SJCRH30 (cell line): ENCODE data around the gene PRKAR1A. TPM values are rescaled to one million over a fixed set of nuclear protein-coding genes. Genes with fewer than 3 reads are reported as not detected.
"Not testable (repeated sequence)": the region's sequence is repeated elsewhere in the genome, so short reads cannot be mapped to it uniquely, and the experiment has no call there.

Source experiments
- DNase-seq, 2 experiments: peaks; one replicate each; pipeline ENCODE4 v3.0.0-alpha.2; 2015 to 2020
- H3K27ac ChIP-seq: fragments of 250-450 bp; sonication (Bioruptor Pico); 2 replicates; pipeline ENCODE4 v1.5.1; 2020; ENCODE audit warnings: mild to moderate bottlenecking, moderate library complexity
- H3K27me3 ChIP-seq: fragments of 250-450 bp; sonication (Bioruptor Pico); 2 replicates; pipeline ENCODE4 v1.5.1; 2020; ENCODE audit warnings: mild to moderate bottlenecking, moderate library complexity
- H3K36me3 ChIP-seq: fragments of 250-450 bp; sonication (Bioruptor Pico); 2 replicates; pipeline ENCODE4 v1.5.1; 2020; ENCODE audit warnings: mild to moderate bottlenecking, moderate library complexity
- H3K4me1 ChIP-seq: fragments of 250-450 bp; sonication (Bioruptor Pico); 2 replicates; pipeline ENCODE4 v1.5.1; 2020; ENCODE audit warnings: mild to moderate bottlenecking, moderate library complexity
- H3K4me3 ChIP-seq: fragments of 250-450 bp; sonication (Bioruptor Pico); 2 replicates; pipeline ENCODE4 v1.5.1; 2020; ENCODE audit warnings: mild to moderate bottlenecking, moderate library complexity
- H3K9me3 ChIP-seq: fragments of 250-450 bp; sonication (Bioruptor Pico); replicated peaks from 2 replicates; pipeline ENCODE4 v1.5.1; 2020; ENCODE audit warnings: mild to moderate bottlenecking, moderate library complexity
- total RNA-seq: library from RNA; depleted of rRNA; stranded (reverse); fragments of >200 nt; shearing (Covaris generic); gene quantifications from 2 replicates; pipeline ENCODE4 v1.2.3, GENCODE V29; 2014; rRNA removed

PRKAR1A gene
- total RNA-seq = 407 and 454 TPM in 2 replicates

DNA sequence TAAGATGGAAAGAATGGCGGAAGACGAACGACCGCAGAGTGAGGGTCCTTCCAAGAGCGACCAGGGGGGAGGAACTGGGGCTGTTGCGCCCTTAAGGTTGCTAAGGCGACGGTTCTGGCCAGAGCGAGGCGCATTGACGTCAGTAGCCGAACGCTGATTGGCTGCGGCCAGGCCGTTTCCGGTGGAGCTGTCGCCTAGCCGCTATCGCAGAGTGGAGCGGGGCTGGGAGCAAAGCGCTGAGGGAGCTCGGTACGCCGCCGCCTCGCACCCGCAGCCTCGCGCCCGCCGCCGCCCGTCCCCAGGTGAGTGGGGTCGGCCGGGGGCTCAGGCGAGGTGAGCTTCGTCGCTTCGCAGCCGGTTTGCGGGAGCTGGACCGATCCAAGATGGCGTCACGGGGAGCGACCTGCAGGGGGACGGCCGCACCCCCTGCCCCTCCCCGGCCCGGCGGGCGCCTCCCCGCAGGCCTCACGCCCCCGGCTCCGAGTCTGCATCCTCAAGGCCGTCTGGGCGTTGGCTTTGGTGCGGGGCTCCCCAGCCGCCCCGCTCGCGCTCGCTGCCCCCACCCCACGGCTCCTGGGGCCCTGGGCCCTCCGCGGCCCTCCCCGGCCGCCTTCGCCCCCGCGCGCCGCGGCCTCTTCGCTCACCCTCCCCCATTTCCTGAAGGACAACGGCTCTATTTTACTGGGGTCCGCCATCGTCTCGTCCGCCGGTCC, at the start of gene PRKAR1A:
TSS of gene PRKAR1A (plus strand) at position 184 of the 713 bp plus-strand sequence. CDS start 2,970 bp downstream, outside the sequence.
- Histone ChIP-seq H3K27me3 (no peaks in the 10 kb centered on the region), H3K9me3 (no peaks in the 10 kb centered on the region), H3K4me3 (peak within 1 kb of the TSS; percentile 97), H3K36me3 (peaks cover 30% of the 10 kb centered on the region), H3K27ac (peak within 1 kb of the TSS; percentile 95), H3K4me1 (peaks cover 28% of the 10 kb centered on the region)
- peak; percentile 95 to 97 for DNase-seq

GRCh38 chr17:68463211-68464019, 48.8 kb upstream of the PRKAR1A start:
- DNase-seq = peak in 1 of 2 experiments; percentile 30
- peaks cover 36% of the 10 kb centered on the region for H3K4me1 ChIP-seq
- no peak overlapping the region for H3K27ac ChIP-seq
- no peaks in the 10 kb centered on the region for H3K9me3 ChIP-seq
- no peak overlapping the region for H3K4me3 ChIP-seq
- H3K27me3 ChIP-seq = no peaks in the 10 kb centered on the region
- H3K36me3 ChIP-seq = no peaks in the 10 kb centered on the region

DNA sequence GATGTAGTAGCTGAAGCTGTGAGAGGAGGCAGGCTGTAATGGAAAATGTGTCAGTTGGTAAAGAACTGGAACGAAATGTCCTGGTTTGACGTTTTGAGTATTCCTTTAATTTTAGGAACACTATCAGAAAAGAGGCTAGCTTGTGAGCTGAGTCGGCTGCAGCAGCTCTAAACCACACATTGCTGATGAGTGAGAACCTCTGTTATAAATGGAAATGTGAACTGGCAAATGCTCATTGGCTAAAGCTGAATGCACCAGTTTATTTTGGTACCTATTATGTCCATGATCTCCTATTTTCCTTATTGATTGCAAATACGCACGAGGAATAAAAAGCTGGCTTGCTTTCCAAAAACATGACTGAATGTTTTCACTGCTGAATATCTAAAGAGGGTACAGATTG, 43.9 kb upstream of the PRKAR1A start:
- Histone ChIP-seq H3K4me3 (no peak overlapping the region), H3K36me3 (no peaks in the 10 kb centered on the region), H3K27me3 (no peaks in the 10 kb centered on the region), H3K4me1 (peaks cover 32% of the 10 kb centered on the region), H3K27ac (peak overlapping the region; percentile 51), H3K9me3 (no peaks in the 10 kb centered on the region)
- peak in 1 of 2 experiments; percentile 31 for DNase-seq

- H3K27me3 ChIP-seq = no peaks in the 10 kb centered on the region
- H3K27ac ChIP-seq = peak overlapping the region; percentile 51
- no peaks in the 10 kb centered on the region for H3K36me3 ChIP-seq
- DNase-seq = peak; percentile 79 to 91
- H3K4me3 ChIP-seq = no peak overlapping the region
- H3K4me1 ChIP-seq = peaks cover 29% of the 10 kb centered on the region
- no peaks in the 10 kb centered on the region for H3K9me3 ChIP-seq
Observed at GRCh38 chr17:68468788-68469187, 43.4 kb upstream of the PRKAR1A start.

DNA sequence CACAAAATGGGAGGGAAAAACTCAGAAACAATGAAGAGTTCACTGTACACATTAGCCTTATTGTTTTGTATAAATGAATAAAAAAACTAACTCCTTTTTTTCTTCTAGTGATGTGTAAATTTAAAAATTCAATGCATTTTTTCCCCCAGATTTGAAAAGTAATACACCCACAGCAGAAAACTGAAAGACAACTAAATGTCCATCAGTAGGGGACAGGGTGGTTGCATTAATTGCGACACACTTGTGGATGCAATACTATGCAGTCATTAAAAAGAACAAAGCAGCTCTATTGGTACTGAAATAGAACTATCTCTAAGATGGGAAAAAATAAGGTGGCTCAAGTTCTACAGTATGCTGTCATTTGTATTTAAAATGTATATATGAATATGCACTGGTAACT, 41.3 kb upstream of the PRKAR1A start:
- Histone ChIP-seq H3K27me3 (no peaks in the 10 kb centered on the region), H3K36me3 (no peaks in the 10 kb centered on the region), H3K4me3 (no peak overlapping the region), H3K4me1 (peaks cover 35% of the 10 kb centered on the region), H3K27ac (no peak overlapping the region), H3K9me3 (no peaks in the 10 kb centered on the region)
- no peak for DNase-seq

DNA sequence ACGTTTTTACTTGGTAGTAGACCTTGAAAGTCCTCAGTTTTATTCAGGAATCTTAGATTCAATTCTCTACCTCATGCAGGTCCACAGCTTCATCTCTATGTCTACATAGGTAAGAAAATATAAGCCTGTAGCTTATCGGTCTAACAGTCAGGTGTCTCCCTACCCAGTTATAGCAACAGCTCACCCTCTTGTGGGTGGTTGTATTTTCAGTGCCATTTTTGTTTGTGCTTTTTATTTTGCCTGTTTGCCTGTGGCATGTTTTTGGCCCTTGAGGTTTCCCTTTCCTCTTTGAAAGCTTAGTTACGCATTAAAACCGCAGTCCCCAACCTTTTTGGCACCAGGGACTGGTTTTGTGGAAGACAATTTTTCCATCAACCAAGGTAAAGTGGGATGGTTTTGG, 31.3 kb upstream of the PRKAR1A start:
- H3K27me3 ChIP-seq = no peaks in the 10 kb centered on the region
- no peaks in the 10 kb centered on the region for H3K36me3 ChIP-seq
- H3K27ac ChIP-seq = no peak overlapping the region
- H3K4me1 ChIP-seq = no peaks in the 10 kb centered on the region
- DNase-seq = no peak
- no peak overlapping the region for H3K4me3 ChIP-seq
- H3K9me3 ChIP-seq = no peaks in the 10 kb centered on the region

- Histone ChIP-seq H3K4me3 (no peak overlapping the region), H3K36me3 (no peaks in the 10 kb centered on the region), H3K27ac (no peak overlapping the region), H3K9me3 (no peaks in the 10 kb centered on the region), H3K4me1 (no peaks in the 10 kb centered on the region), H3K27me3 (no peaks in the 10 kb centered on the region)
- no peak for DNase-seq
Observed at GRCh38 chr17:68482576-68483041, 29.6 kb upstream of the PRKAR1A start.

DNA sequence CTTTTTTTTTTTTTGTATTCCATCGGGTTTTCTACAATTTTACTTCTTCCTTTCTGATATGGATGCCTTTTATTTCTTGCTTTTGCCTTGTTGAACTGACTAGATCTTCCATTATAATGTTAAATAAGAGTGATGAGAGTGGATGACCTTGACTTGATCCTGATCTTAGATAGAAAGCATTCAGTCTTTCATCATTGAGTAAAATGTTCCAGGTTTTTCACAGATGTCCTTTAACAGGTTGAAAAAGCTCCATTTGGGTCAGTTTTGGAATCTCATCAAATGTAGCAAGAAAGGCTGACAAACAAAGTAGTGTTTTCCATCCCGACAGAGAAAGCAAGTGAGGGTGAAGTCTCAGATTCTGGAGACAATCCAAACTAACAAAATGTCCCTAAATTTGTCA, 27.8 kb upstream of the PRKAR1A start:
- Histone ChIP-seq H3K4me1 (no peaks in the 10 kb centered on the region), H3K27me3 (no peaks in the 10 kb centered on the region), H3K9me3 (no peaks in the 10 kb centered on the region), H3K4me3 (no peak overlapping the region), H3K36me3 (no peaks in the 10 kb centered on the region), H3K27ac (no peak overlapping the region)
- DNase-seq = no peak

- no peak overlapping the region for H3K27ac ChIP-seq
- no peak overlapping the region for H3K4me3 ChIP-seq
- H3K9me3 ChIP-seq = no peaks in the 10 kb centered on the region
- no peaks in the 10 kb centered on the region for H3K36me3 ChIP-seq
- H3K4me1 ChIP-seq = peaks cover 3% of the 10 kb centered on the region; the same call in 1 of the 2 replicates
- DNase-seq = no peak
- no peaks in the 10 kb centered on the region for H3K27me3 ChIP-seq
Observed at GRCh38 chr17:68489919-68490318, 22.3 kb upstream of the PRKAR1A start.

DNA sequence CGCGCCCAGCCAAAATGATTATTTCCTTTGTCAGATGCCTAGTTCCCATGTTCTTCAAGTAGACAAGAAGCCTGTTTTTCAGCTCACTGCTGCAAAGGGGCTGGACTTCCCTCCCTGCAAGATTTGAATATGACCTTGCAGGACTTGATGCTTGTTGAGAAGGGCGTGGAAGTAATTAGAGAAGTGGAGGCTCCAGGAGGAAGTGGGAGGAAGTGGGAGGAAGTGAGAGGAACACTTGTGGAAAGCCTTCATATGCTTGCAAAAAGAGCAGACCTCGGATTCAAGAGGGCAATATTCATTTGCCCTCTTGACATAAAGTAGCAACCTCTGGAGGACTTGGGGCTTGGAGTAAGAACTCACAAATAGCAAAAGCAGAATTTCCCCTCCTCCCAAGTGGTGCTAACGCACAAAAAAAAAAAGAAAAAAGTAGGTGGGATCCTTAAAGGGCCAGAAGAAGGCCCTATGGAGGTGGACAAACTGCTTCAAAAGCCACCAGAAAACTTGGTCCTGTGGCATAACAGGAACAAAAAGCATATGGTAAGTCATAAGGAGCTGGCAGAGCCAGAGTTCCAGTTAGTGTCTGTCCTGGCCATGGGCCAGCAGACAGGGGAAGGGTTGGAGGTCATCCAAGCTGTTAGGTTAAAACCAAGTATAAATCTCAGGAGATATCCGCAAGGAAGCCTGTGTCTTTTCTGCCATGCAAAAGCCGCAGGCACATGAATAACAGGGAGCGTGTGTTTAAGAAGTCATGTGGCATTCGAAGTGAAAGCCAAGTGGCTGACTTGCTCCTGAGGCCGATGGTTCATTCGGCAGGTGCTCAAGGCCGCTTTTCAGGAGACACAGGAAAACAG, 20.6 kb upstream of the PRKAR1A start:
- no peak overlapping the region for H3K27ac ChIP-seq

DNA sequence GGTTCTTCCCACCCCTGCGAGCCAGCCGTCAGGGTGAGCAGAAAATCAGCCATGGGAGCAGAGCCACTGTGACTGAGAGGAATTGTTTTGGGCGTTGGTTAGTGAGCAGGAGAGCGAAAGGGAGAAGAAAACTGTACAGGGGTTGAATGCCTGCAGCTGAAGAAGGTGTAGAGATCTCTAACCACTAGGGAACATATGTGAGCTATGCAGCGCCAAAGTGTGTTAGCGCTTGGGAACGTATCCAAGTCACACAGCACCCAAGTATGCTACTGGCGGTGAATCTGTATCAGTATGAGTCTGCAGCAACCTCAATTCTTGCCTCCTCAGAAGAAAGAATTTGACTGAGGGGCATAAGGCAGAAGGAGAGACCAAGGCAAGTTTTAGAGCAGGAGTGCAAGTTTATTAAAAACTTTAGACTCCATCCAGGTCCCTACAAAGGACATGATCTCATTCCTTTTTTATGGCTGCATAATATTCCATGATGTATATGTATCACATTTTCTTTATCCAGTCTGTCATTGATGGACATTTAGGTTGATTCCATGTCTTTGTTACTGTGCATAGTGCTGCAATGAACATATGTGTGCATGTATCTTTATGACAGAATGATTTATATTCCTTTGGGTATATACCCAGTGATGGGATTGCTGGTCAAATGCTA, 19.7 kb upstream of the PRKAR1A start:
- not testable (repeated sequence) for H3K27me3 ChIP-seq, H3K4me1 ChIP-seq, DNase-seq, H3K4me3 ChIP-seq, H3K36me3 ChIP-seq, H3K9me3 ChIP-seq, H3K27ac ChIP-seq

More for the DNA sequence above, 20.6 kb upstream of the PRKAR1A start:
- peak in 1 of 2 experiments; percentile 32 for DNase-seq
- no peak overlapping the region for H3K4me3 ChIP-seq
- H3K9me3 ChIP-seq = no peaks in the 10 kb centered on the region
- H3K36me3 ChIP-seq = no peaks in the 10 kb centered on the region
- no peaks in the 10 kb centered on the region for H3K27me3 ChIP-seq
- H3K4me1 ChIP-seq = peaks cover 3% of the 10 kb centered on the region; the same call in 1 of the 2 replicates

DNA sequence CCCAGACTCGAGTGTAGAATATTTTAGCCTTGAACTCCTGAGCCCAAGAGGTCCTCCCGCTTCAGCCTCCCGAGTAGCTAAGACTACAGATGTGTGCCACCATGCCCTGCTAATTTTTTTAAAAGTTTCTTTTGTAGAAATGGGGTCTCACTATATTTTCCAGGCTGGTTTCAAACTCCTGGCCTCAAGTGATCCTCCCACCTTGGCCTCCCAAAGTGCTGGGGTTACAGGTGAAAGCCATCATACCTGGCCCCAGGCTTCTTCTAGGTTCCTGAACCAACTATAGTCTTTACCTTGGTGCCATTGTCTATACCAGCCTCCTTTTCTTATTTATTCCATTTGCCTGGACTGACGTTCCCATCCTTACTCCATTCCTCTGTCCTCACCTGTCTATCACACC, 17.1 kb upstream of the PRKAR1A start:
- Histone ChIP-seq H3K27me3 (no peaks in the 10 kb centered on the region), H3K36me3 (no peaks in the 10 kb centered on the region), H3K9me3 (no peaks in the 10 kb centered on the region), H3K4me3 (no peak overlapping the region), H3K4me1 (peaks cover 3% of the 10 kb centered on the region; the same call in 1 of the 2 replicates), H3K27ac (no peak overlapping the region)
- no peak for DNase-seq

DNA sequence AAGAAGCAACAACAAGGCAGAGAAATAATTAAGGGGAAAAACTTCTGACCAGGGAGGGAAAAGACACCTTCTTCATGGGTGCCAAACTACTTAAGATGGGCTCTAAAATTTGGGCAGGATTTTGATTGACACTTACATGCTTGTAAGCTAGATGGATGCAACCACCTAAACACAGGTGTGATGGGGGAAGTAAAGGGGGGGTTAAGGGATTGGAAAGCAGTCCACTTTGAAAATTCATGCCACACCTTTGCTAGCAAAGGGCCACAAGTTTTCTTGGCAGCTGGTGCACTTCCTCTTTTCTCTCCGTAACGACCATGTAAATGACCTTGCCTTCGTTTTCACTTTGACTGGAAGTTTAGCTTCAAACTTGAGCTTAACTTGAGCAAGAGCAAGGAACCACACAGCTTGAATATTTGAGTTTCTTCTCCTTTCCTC, 14.3 kb upstream of the PRKAR1A start:
- Histone ChIP-seq H3K27me3 (no peaks in the 10 kb centered on the region), H3K9me3 (no peaks in the 10 kb centered on the region), H3K4me1 (no peaks in the 10 kb centered on the region), H3K4me3 (no peak overlapping the region), H3K27ac (no peak overlapping the region), H3K36me3 (no peaks in the 10 kb centered on the region)
- no peak for DNase-seq
